GM19467 (cell line): ENCODE data around the gene ERICH3.
A peak's percentile ranks its signal among the peaks of the same experiment; 100 is the strongest.

Experiments
- ATAC-seq: cut with Tn5 transposase; IDR thresholded peaks from one replicate; pipeline ENCODE4 v1.9.1; 2021; ENCODE audit warnings: mild to moderate bottlenecking, moderate library complexity; ENCODE audit not compliant: unreplicated experiment

ERICH3 gene

DNA sequence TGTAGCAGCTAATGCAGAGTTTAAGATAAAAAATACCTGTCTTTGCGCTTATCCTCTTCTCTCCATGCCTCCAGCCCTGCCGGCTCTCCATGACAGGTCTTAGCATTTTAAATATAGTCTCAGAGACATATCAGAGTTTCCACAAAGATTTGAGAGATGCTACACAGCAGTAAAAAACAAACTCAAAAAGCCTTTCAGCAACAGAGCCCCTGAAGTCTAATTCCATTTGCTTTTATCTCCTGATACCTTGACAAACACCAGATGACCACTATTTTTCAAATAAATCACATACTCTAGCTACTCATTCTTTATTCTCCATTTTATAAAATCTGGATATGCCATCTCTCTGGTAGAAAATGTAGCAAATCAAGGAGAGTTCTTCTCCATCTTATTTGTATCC lies 81.6 kb downstream of the ERICH3 start:
- ATAC-seq = no peak

GRCh38 chr1:74590288-74590687 lies 83.3 kb downstream of the ERICH3 start:
- no peak for ATAC-seq

DNA sequence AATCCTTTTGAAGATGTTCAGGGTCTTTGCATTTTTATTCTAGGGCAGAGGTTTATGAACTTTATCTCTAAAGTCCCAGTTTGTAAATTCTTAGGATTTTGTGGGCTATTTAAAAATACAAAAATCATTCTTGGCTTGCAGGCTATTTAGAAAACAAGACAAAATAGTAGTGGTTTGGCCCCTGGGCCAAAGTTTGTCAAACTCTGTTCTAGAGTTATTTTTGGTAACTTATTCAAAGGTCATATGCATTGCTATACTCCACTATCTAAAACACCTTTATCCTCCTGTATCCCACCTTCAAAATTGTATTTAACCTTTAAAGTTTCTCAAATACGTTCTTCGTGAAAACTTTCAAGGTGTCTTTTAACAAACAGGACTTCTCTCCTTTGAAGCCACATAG lies 85.7 kb downstream of the ERICH3 start:
- ATAC-seq = no peak

DNA sequence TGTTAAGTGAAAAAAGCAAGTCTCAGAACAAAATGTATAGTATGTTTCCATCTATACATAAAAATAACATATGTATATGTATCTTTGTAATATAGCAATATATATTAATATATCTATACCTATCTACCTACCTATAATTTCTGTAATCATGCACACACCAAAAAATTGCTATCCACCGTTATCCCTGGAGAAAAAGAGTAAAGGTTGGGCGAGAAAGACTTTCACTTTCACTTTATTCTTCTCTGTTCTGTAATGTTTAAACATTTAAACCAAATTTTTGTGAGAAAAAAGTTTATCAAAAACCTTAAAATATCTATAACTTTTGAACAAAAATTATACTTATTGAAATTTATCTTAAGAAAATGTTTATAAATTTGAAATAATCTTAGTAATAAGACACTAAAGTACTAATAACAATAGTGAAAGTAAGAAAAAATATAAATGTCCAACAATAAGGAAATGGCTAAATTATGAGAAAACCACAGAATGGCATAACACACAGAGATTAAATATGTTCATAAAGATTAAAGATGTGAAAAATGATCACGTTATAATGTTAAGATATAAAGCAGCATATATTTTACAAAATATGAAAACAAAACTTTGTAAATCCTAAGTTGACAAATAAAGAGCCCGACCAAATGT lies 87.2 kb downstream of the ERICH3 start:
- ATAC-seq = no peak

DNA sequence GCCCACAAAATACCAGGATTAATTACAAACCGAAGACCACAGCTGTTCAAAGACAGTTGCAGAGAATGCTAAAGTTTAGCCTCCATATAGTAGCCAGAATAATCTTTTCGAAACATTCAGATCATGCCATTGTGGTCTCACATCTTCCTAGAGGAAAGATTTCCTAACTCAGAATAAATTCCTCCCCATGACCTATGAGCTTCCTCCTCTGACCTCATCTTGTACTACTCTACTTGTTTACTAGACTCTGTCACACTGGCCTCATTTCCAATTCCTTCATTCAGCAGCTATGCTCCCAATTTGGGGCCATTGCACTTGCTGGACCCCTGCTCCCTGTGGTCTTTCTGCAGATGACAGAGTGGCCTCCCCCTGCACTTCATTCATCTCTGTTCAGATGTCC lies 89.4 kb downstream of the ERICH3 start:
- ATAC-seq = no peak

GRCh38 chr1:74583397-74583796 lies 90.2 kb downstream of the ERICH3 start:
- no peak for ATAC-seq

GRCh38 chr1:74579425-74579824 lies 94.2 kb downstream of the ERICH3 start:
- ATAC-seq = peak; percentile 99

- no peak for ATAC-seq
These were observed 95.5 kb downstream of the ERICH3 start for GRCh38 chr1:74578101-74578500.

GRCh38 chr1:74571891-74572290 lies 101.7 kb downstream of the ERICH3 start:
- no peak for ATAC-seq

DNA sequence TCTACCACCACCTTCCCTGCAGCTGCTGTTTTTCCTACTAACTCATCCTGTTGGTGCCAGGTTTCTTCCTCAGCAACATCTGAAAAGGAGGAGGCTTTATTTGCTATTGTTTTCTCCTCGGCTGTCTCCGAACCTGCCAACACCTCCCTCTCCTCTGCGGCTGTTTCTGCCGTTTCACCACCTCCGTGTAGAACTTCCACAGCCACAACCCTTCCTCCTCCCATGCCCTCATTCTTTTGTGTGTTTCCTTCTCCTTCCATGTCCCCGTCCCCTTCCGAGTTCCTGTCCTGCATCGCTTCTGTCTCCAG lies 102.1 kb downstream of the ERICH3 start:
- ATAC-seq = no peak

GRCh38 chr1:74570797-74571492 lies 102.6 kb downstream of the ERICH3 start:
- no peak for ATAC-seq

DNA sequence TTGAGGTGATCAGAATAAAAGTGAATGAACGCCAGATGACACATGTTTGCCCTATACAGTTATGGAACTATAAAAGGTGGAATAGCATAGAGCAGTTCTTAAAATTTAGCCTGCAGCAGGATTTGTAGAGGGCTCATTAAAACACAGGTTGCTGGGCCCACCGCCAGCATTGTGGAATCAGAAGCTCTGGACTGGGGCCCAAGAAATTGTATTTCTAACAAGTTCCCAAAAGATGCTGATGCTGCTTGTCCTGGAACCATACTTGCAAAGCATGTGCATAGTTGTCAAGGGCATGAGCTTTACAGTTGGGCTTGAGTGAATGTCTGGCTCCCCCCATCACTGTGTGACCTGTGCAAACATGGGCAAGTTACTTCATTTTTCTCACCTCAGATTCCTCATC lies 123.7 kb downstream of the ERICH3 start:
- no peak for ATAC-seq

DNA sequence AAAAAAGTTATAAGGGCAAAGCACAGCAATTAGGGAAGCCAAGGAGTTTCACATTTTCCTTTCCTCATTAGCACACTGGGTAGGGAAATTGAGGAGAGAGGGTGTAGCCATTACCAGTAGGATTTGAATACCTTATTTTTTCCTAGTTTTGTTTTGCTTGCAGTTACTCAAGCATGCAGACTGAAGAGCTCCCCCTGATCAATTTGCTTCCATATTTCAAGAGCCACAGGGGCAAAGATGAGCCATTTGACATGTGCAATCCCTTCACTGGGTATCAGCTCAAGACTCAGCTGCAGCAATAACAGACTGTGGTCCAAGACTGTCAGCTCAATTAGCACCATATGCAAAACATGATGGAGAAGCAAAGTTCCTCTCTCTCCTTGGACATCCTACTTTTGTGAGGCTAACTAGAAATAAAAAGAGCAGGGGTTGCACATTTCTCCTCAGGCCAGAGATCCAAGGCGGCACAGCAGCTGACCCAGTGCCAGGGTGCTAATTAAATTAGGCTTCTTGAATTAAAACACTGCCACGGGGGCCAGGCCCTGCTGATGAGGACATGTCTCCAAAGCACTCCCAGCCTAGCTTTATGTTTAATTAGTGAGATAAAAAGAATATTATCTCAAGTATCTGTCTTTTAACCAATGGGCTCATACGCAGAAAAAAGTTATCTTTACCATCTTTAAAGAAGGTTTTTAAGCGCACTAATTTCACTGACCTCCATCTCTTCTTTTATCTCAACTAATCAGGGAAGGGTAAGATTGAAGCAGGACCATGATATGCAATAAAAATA lies 124.4 kb downstream of the ERICH3 start:
- no peak for ATAC-seq

GRCh38 chr1:74545821-74546220 lies 127.8 kb downstream of the ERICH3 start:
- ATAC-seq = no peak

GRCh38 chr1:74534241-74534640 lies 139.4 kb downstream of the ERICH3 start:
- ATAC-seq = no peak

- ATAC-seq = no peak
These were observed 141.8 kb downstream of the ERICH3 start for GRCh38 chr1:74531796-74532195.

- no peak for ATAC-seq
These were observed 142.7 kb downstream of the ERICH3 start for GRCh38 chr1:74530892-74531291.

DNA sequence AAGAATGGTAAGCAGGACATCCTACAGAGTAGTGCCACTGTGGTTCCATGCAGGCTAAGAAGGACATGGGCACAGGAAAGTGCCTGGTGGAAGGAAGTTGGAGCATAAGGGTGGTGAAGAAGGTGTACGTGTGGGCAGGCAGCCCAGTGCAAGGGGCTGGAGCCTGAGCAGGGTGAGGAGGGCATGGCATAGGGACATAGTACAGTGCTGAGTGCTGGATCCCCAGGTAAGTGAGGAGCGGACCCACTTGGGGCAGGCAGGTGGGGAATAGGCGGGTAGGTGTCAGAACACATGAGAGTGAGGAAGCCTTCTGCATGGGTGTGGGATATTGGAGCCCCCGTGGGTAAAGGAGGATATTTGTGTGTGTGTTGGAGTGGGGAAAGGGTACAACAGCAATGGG lies 145.5 kb downstream of the ERICH3 start:
- ATAC-seq = no peak

DNA sequence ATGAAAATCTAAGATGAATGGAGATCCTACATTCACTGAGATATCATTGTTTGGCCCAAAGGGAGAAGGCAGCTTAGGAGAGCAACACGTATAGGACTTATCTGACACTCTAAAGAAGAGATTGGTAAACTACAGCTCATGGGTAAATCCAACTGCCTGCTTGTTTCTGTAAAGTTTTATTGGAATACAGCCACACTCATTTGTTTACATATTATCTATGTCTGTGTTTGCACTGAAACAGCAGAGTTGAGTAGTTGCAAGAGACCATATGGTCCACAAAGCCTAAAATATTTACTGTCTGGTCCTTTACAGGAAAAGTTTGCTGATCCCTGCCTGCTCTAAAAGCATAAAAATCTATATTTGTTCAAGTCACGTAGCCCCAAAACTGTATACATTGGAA lies 146.9 kb downstream of the ERICH3 start:
- ATAC-seq = no peak

GRCh38 chr1:74523873-74524480 lies 149.6 kb downstream of the ERICH3 start:
- no peak for ATAC-seq

GRCh38 chr1:74522148-74522547 lies 151.4 kb downstream of the ERICH3 start:
- no peak for ATAC-seq
